GM12878 (cell line): ENCODE measurements around the gene LGI2. TPM values are rescaled to one million over a fixed set of nuclear protein-coding genes. Genes with fewer than 3 reads are reported as not detected.

ENCODE experiments used
- ATAC-seq: fragments of 200-7000 bp; cut with Tn5 transposase; 3 replicates; pipeline ENCODE4 v1.9.1; 2020; ENCODE audit warnings: mild to moderate bottlenecking, moderate library complexity
- BruUV-seq: library from RNA; stranded (reverse); fragments of 400-500 nt; replicated peaks from 2 replicates; lab custom pipeline; 2021; lab: Mats Ljungman, UMichigan
- CTCF ChIA-PET: fragments of 300-600 bp; sonication (Branson Sonifier 250); formaldehyde crosslinking; extraction: SDS; loops from one replicate; lab custom pipeline; 2021; ENCODE audit warnings: inconsistent platforms; lab: Yijun Ruan, JAX
- POLR2A ChIA-PET: fragments of 350-600 bp; formaldehyde crosslinking; extraction: SDS; loops from one replicate; lab custom pipeline; 2021; ENCODE audit warnings: inconsistent platforms; lab: Charles Lee
- RAD21 ChIA-PET: fragments of 300-600 bp; sonication (Branson Sonifier 250); formaldehyde crosslinking; loops from one replicate; lab custom pipeline; 2023; ENCODE audit warnings: antibody characterized with exemption; ENCODE audit not compliant: unreplicated experiment; lab: Charles Lee
- SMC1A ChIA-PET: fragments of 300-600 bp; sonication (Branson Sonifier 250); formaldehyde crosslinking; loops from one replicate; lab custom pipeline; 2023; ENCODE audit not compliant: unreplicated experiment, uncharacterized antibody; lab: Charles Lee
- DNase-seq: peaks from one replicate; pipeline ENCODE4 v3.0.0-alpha.2; 2011; ENCODE audit warnings: low read depth, low spot score
- FAIRE-seq: peaks from 3 replicates; lab custom pipeline; 2011; peaks lifted over from hg19 to GRCh38; lab: Jason Lieb, UNC
- H2AFZ ChIP-seq: 2 replicates; pipeline ENCODE4 v1.6.0; 2011; ENCODE audit warnings: low read depth, low read length, control low read depth; ENCODE audit not compliant: control insufficient read depth
- H3K27ac ChIP-seq: 2 replicates; pipeline ENCODE4 v1.5.1; 2011; ENCODE audit warnings: control low read depth; ENCODE audit not compliant: control insufficient read depth, insufficient read depth
- H3K27me3 ChIP-seq, 2 experiments: replicated peaks in 1 of 2; 2 replicates each; pipeline versions ENCODE4 v1.6.0 to v1.6.1; 2011; ENCODE audit warnings: low read length in 1 of 2; ENCODE audit not compliant: control insufficient read depth in 2 of 2, insufficient read depth in 2 of 2
- H3K36me3 ChIP-seq, 2 experiments: 2 replicates each; pipeline ENCODE4 v1.5.1; 2011; ENCODE audit warnings: low read length in 1 of 2; ENCODE audit not compliant: control insufficient read depth in 2 of 2, insufficient read depth in 2 of 2
- H3K4me1 ChIP-seq: 2 replicates; pipeline ENCODE4 v1.6.1; 2011; ENCODE audit warnings: mild to moderate bottlenecking, low read length, moderate library complexity, mixed read lengths; ENCODE audit not compliant: control insufficient read depth, insufficient read depth
- H3K4me2 ChIP-seq: 2 replicates; pipeline ENCODE4 v1.6.0; 2011; ENCODE audit warnings: control low read depth; ENCODE audit not compliant: control insufficient read depth, insufficient read depth
- H3K4me3 ChIP-seq: fragments of 200-600 bp; sonication (generic); 2 replicates; pipeline ENCODE4 v1.5.1; 2016
- H3K79me2 ChIP-seq: 2 replicates; pipeline ENCODE4 v1.6.0; 2011; ENCODE audit warnings: low read length; ENCODE audit not compliant: control insufficient read depth, insufficient read depth
- H3K9ac ChIP-seq: 2 replicates; pipeline ENCODE4 v1.8.0; 2011; ENCODE audit warnings: low read length, control low read depth, mixed read lengths; ENCODE audit not compliant: control insufficient read depth, insufficient read depth
- H3K9me3 ChIP-seq: replicated peaks from 3 replicates; pipeline ENCODE4 v1.5.1; 2011; ENCODE audit warnings: mild to moderate bottlenecking, low read length; ENCODE audit not compliant: control insufficient read depth, insufficient read depth
- H4K20me1 ChIP-seq: 2 replicates; pipeline ENCODE4 v1.6.0; 2011; ENCODE audit not compliant: control insufficient read depth, insufficient read depth
- CBX5 ChIP-seq: sonication (generic); IDR thresholded peaks from 2 replicates; pipeline ENCODE4 v1.6.1; 2016; ENCODE audit warnings: low read depth, moderate library complexity, mild to moderate bottlenecking, inconsistent platforms
- HDGF ChIP-seq: fragments of 450-650 bp; IDR thresholded peaks from 2 replicates; pipeline ENCODE4 v1.6.1; 2016; ENCODE audit warnings: antibody characterized with exemption
- RB1 ChIP-seq: fragments of 450-650 bp; formaldehyde crosslinking; IDR thresholded peaks from 2 replicates; pipeline ENCODE4 v1.6.1; 2017; ENCODE audit warnings: mild to moderate bottlenecking, borderline replicate concordance
- WGBS: methylation state at CpG from one replicate; pipeline ENCODE4 v1.1.6; 2016; ENCODE audit warnings: low lambda C conversion rate; ENCODE audit not compliant: insufficient replicate concordance, insufficient coverage; ENCODE audit errors: missing lambda C conversion rate; 5-methylcytosine and 5-hydroxymethylcytosine counted together
- in situ Hi-C: fragments of 300-500 bp; cut with MboI; formaldehyde crosslinking; loops from 9 replicates; pipeline ENCODE4 v1.14.3; 2018; ENCODE audit warnings: mixed read lengths
- intact Hi-C: fragments of 100-400 bp; cut with micrococcal nuclease; formaldehyde crosslinking; loops from one replicate; pipeline ENCODE4 v1.14.2; 2022; ENCODE audit not compliant: unreplicated experiment
- polyA plus RNA-seq, 11 experiments: library from polyadenylated mRNA; depleted of rRNA in 4 of 11; unstranded in 6 of 11; stranded (reverse) in 5 of 11; fragments of >200 nt; fragmentation: Nextera tagmentation in 4 of 11; fragmentation: Illumina TruSeq in 1 of 11; extraction: Ambion mirVana in 4 of 11; extraction: Trizol in 1 of 11; gene quantifications; 1 replicate in 1 of 11; 2 replicates in 10 of 11; pipeline versions ENCODE4 v1.2.1 to v1.2.3, GENCODE V29; 2011 to 2016; ENCODE audit warnings: inconsistent platforms in 2 of 11, missing spikeins in 2 of 11, low read depth in 1 of 11
- total RNA-seq, 4 experiments: library from RNA; depleted of rRNA in 3 of 4; stranded (reverse); fragments of >200 nt in 3 of 4; fragmentation: Illumina TruSeq in 1 of 4; extraction: Trizol in 1 of 4; gene quantifications; 2 replicates each; pipeline versions ENCODE4 v1.2.1 to v1.2.3, GENCODE V29; 2013 to 2021

The LGI2 gene
- total and polyA plus RNA-seq, 10 of the 15 experiments (the other 5 are each of a cell fraction or from before 2014, with no cell fraction given), result not detected

DNA sequence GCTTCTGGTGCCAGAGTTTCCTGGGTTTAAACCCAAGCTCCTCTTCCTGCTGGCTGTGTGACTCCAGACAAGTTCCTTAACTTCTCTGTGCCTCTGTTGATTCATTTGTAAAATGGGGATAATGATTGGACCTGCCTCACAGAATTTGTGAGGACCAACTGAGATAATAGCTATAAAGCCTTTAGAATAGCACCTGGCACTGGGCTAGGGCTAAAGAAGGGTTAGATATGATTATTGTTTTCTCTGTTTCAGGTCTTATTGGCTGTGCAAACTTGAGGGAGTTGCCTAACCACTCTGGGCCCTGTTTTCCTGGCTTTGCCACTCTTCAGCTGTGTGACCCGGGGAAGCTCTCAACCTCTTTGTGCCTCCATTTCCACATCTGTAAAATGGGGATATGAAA is 37.8 kb downstream of the LGI2 start:
- POLR2A ChIA-PET, result no interaction called here
- no peaks in the 10 kb centered on the region for H3K79me2 ChIP-seq
- FAIRE-seq, result no peak
- TF ChIP-seq CBX5 (no peak), HDGF (no peak)
- TF ChIP-seq, all 136 proteins: peak for 0
- no peak overlapping the region for H3K9ac ChIP-seq
- H4K20me1 ChIP-seq, result no peaks in the 10 kb centered on the region
- ATAC-seq, result no peak
- SMC1A ChIA-PET, result interaction anchor here (1.0 kb wide), 1 partner anchor 8 kb away, joined by 3 read pairs; no protein-coding TSS in a partner anchor
- H3K27ac ChIP-seq, result no peak overlapping the region
- CTCF ChIA-PET, result interaction anchor here (0.9 to 3.9 kb wide), 3 partner anchors 12 to 505 kb away, joined by 3 to 22 read pairs (median 9); no protein-coding TSS in a partner anchor
- 0% methylated on average over 1 of the region's 1 CpG for WGBS
- H3K9me3 ChIP-seq, result no peaks in the 10 kb centered on the region
- H3K4me3 ChIP-seq, result no peak overlapping the region
- intact Hi-C loops, result no loop called here
- BruUV-seq, result no TSS peak
- H3K27me3 ChIP-seq, result no peaks in the 10 kb centered on the region
- no peak overlapping the region for H3K4me2 ChIP-seq
- DNase-seq, result no peak
- in situ Hi-C loops, result no loop called here
- H2AFZ ChIP-seq, result no peak overlapping the region
- H3K4me1 ChIP-seq, result no peaks in the 10 kb centered on the region
- RAD21 ChIA-PET, result no interaction called here
- H3K36me3 ChIP-seq, result no peaks in the 10 kb centered on the region

DNA sequence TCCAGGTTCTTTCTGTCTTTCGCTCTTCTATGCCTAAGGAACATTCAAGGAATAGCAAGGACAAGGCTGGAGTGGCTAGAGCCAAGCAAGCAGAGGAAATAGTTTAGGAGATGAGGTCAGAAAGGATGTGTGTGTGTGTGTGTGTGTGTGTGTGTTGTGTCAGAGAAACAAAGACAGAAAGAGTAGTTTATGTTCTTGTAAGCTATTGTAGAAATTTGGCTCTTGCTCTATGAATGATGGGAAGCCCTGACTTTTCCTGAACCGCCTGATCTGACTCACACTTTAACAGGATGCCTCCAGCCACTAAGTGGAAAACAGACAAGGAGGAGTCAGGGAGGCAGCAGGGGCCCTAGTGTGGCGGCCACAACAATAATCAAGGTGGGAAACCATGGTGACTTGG is 39.7 kb downstream of the LGI2 start:
- DNase-seq (no peak), FAIRE-seq (no peak), ATAC-seq (no peak)
- no peak overlapping the region for H3K27ac ChIP-seq
- 31% methylated on average over 3 of the region's 3 CpGs for WGBS
- no peaks in the 10 kb centered on the region for H3K4me1 ChIP-seq
- SMC1A ChIA-PET, result interaction anchor here (0.8 kb wide), 1 partner anchor 34 kb away, joined by 3 read pairs; no protein-coding TSS in a partner anchor
- H3K36me3 ChIP-seq, result no peaks in the 10 kb centered on the region
- intact Hi-C loops (no loop called here), in situ Hi-C loops (no loop called here)
- BruUV-seq, result no TSS peak
- H4K20me1 ChIP-seq, result no peaks in the 10 kb centered on the region
- no peaks in the 10 kb centered on the region for H3K9me3 ChIP-seq
- POLR2A ChIA-PET, result no interaction called here
- RAD21 ChIA-PET, result no interaction called here
- no peak overlapping the region for H2AFZ ChIP-seq
- no peaks in the 10 kb centered on the region for H3K27me3 ChIP-seq
- H3K79me2 ChIP-seq, result no peaks in the 10 kb centered on the region
- H3K9ac ChIP-seq, result no peak overlapping the region
- CTCF ChIA-PET, result interaction anchor here (2.2 kb wide), 1 partner anchor 11 kb away, joined by 9 read pairs; no protein-coding TSS in a partner anchor
- H3K4me3 ChIP-seq, result no peak overlapping the region
- TF ChIP-seq RB1, result no peak
- no peak overlapping the region for H3K4me2 ChIP-seq
